Measurements from ENCODE around the gene APOL6.
A peak's percentile ranks its signal among the peaks of the same experiment; 100 is the strongest.
"Not testable (repeated sequence)": the region's sequence is repeated elsewhere in the genome, so short reads cannot be mapped to it uniquely, and the experiment has no call there.

APOL6 gene

DNA sequence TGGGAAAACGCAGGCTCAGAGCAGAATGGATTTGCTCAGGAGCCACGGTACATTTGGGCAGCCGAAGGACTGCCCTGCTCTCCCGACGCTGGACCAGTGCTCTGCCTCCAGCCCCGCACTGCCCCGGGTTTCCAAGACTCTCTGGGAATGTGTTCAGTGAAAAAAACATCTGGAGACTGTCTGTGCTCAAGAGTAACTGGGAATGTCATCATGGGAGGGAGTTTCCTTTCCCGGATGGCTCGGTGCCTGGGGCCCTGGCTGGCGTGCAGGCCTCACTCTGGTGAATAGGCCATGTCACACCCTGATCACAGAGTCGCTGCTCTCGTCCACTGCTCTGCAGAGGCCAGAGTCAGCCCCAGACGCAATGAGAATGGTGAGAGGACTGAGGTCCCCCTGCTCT lies 9.8 kb upstream of the APOL6 start:
- DNase-seq (ENCODE audit: low spot score) = peak; percentile 89

GRCh38 chr22:35641494-35642120 lies 6.6 kb upstream of the APOL6 start:
- DNase-seq (ENCODE audit: low spot score) = no peak

GRCh38 chr22:35642305-35642741 lies 5.9 kb upstream of the APOL6 start:
- peak; percentile 49 for DNase-seq (ENCODE audit: low spot score)

GRCh38 chr22:35643991-35644390 lies 4.3 kb upstream of the APOL6 start:
- no peak for DNase-seq (ENCODE audit: low spot score)

GRCh38 chr22:35645646-35646045 lies 2.6 kb upstream of the APOL6 start:
- no peak for DNase-seq (ENCODE audit: low spot score)

GRCh38 chr22:35649026-35649553 lies 844 bp downstream of the APOL6 start:
- no peak for DNase-seq (ENCODE audit: low spot score)

DNA sequence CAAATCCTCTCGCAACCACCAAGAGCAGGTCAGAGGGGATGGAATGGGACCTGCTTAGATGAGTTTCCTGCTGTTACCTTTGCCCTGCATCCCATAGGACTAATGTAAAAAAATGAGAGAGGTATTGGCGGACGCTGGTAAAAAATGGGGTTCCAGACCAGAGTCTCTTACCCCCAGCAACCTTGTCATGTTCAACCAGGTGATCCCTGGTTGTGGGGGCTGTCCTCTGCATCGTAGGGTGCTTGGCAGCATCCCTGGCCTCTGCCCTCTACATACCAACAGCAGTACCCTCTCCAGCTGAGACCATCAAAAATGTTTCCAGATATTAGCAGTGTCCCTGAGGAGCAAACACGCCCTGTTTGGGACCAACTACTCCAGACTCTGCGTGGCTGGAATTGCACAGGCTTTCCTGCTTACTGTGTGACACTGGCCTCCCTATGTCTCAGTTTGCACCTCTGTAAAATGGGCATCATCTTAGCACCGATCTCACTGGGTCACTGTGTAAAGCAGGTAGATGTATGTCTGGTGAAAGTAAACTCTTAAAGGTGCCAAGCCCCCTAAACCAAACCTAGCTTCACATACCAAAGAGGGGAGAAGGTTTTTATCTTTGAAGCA lies 1.5 kb downstream of the APOL6 start:
- no peak for DNase-seq (ENCODE audit: low spot score)

- no peak for DNase-seq (ENCODE audit: low spot score)
Observed at GRCh38 chr22:35651085-35651484, 2.8 kb downstream of the APOL6 start.

GRCh38 chr22:35653824-35654223 lies 5.6 kb downstream of the APOL6 start:
- DNase-seq (ENCODE audit: low spot score) = no peak

GRCh38 chr22:35656284-35656752 lies 8.1 kb downstream of the APOL6 start:
- DNase-seq (ENCODE audit: low spot score) = no peak

DNA sequence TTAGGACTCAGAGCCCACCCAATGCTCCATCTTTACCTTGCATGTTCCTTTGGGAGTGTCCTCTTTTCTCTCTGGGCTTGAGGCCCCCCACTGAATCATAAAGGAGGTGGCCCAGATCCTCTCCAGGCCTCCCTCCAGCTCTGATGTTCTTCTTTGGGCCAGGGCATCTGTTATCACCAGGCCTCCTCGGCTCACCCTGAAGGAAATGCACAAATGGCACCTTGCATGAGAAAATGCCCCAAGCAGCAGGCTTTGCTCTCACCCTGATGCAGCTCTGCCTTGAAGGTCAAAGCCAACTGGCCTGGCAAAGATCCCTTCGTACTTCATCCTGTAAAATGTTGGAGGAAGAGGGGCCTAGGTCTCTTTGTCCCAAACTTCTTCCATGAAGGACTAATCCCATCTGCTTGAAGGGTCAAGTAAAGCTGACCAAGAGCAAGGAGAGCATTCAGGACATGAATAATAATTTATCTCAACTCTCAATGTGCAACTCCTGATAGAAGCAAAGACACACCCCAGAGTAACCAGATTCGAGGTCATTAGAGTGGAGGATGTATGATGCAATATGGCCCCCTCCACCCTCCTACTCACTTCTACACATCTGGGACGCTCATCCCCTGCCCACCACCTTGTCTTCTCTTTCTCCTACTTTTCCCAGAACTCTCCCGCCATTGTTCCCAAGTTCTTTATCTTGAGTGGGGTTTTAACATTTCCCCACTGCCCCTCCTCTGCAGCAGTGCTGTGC lies 9.5 kb downstream of the APOL6 start:
- no peak for DNase-seq (ENCODE audit: low spot score)

GRCh38 chr22:35660291-35661127 lies 12.3 kb downstream of the APOL6 start:
- DNase-seq (ENCODE audit: low spot score) = no peak

DNA sequence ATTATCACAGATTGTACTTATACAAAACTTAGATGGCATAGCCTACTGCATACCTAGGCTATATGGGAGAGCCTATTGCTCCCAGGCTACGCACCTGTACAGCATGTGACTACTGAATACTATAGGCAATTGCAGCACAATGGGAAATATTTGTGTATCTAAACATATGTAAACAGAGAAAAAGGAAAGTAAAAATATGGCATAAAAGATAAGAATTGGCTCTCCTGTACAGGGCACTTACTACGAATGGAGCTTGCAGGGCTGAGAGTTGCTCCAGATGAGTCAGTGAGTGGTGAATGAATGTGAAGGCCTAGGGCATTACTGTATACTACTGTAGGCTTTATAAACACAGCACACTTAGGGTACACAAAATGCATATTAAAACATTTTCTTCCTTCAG lies 13.2 kb downstream of the APOL6 start:
- DNase-seq (ENCODE audit: low spot score) = no peak

- DNase-seq (ENCODE audit: low spot score) = no peak
Observed at GRCh38 chr22:35662914-35663313, 14.7 kb downstream of the APOL6 start.

GRCh38 chr22:35663371-35663770 lies 15.1 kb downstream of the APOL6 start:
- no peak for DNase-seq (ENCODE audit: low spot score)

GRCh38 chr22:35664955-35665587 lies 16.8 kb downstream of the APOL6 start:
- DNase-seq (ENCODE audit: low spot score) = no peak

- not testable (repeated sequence) for DNase-seq (ENCODE audit: low spot score)
Observed at GRCh38 chr22:35666699-35667098, 18.5 kb downstream of the APOL6 start.

DNA sequence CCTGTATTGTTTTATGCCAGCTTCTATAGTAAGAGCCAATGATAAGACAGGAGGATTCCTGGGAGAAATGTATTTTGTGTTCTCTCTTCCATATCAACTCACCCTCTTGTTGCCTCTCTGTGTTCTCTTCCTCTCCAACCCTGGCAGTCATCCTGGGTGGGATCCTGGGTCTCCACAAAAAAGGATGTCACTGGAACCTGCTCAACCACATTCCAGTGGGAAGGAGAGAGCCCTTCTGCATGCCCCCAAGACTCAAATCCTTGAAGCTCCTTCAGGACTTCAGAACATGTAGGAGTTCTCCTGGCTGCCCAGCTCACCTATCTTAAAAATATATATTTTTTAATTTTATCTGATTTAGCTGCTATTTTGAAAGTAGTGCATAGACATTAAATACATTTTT lies 26.1 kb downstream of the APOL6 start:
- DNase-seq (ENCODE audit: low spot score) = no peak

DNA sequence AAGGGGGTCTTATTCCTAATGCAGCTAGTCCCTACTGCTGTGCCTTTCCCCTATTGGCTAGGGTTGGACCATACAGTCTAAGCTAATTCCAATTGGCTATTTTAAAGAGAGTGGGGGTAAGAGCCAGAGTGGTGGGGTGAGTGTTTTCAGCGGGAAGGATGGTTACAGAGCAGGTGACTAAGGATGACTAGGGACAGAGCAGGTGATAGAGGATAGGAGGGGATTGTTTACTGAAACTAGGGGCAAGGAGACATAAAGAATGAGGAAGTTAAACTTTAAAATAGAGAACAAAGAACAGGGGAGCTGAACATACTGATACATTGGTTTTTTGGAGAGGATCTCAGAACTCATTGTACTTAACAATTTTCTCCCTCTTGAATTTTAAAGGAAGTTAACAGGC lies 27.8 kb downstream of the APOL6 start:
- DNase-seq (ENCODE audit: low spot score) = not testable (repeated sequence)

GRCh38 chr22:35677460-35678187 lies 29.4 kb downstream of the APOL6 start:
- DNase-seq (ENCODE audit: low spot score) = no peak

- DNase-seq (ENCODE audit: low spot score) = no peak
Observed at GRCh38 chr22:35678836-35679235, 30.6 kb downstream of the APOL6 start.
